Ascending aorta (tissue), 2 donors: ENCODE results near the gene BCLAF1. TPM values are rescaled to one million over a fixed set of nuclear protein-coding genes. Genes with fewer than 3 reads are reported as not detected.

Experiments used
- DNase-seq, 2 donors: peaks; one replicate each; pipeline ENCODE4 v3.0.0-alpha.2; 2019; ENCODE audit warnings: low spot score in 2 of 2
- H3K27ac ChIP-seq, 2 donors: fragments of 200-600 bp; sonication (generic); one replicate each; pipeline ENCODE4 v1.5.1; 2016 to 2017; ENCODE audit warnings: mild to moderate bottlenecking in 1 of 2
- H3K27me3 ChIP-seq: fragments of 200-600 bp; sonication (generic); one replicate; pipeline ENCODE4 v1.5.1; 2017
- H3K36me3 ChIP-seq, 2 donors: fragments of 200-600 bp; sonication (generic); one replicate each; pipeline ENCODE4 v1.5.1; 2016
- H3K4me1 ChIP-seq, 2 donors: fragments of 200-600 bp; sonication (generic); one replicate each; pipeline ENCODE4 v1.5.1; 2016 to 2017; ENCODE audit warnings: mild to moderate bottlenecking in 1 of 2
- H3K4me3 ChIP-seq, 2 donors: fragments of 200-600 bp; sonication (generic); one replicate each; pipeline ENCODE4 v1.5.1; 2016 to 2017; ENCODE audit warnings: mild to moderate bottlenecking in 1 of 2
- H3K9me3 ChIP-seq, 2 donors: fragments of 200-600 bp; sonication (generic); one replicate each; pipeline ENCODE4 v1.5.1; 2016
- intact Hi-C: fragments of 100-400 bp; cut with DNase I; formaldehyde crosslinking; loops from one replicate; pipeline ENCODE4 v1.15.1; 2023
- total RNA-seq: library from RNA; depleted of rRNA; stranded (reverse); fragments of >200 nt; gene quantifications from one replicate; pipeline ENCODE4 v1.1.0, GENCODE V29; 2016
- TF ChIP-seq, protein P1 (sequence below), 3 experiments: fragments of 200-600 bp in 2 of 3; fragments of 450-650 bp in 1 of 3; sonication (generic) in 2 of 3; IDR thresholded peaks; one replicate each; pipeline ENCODE4 v1.5.1; 2016 to 2019; ENCODE audit warnings: antibody characterized with exemption in 3 of 3, mild to moderate bottlenecking in 1 of 3, moderate library complexity in 1 of 3

The BCLAF1 gene
- total RNA-seq, 1 donor from 2014 or later = 42.6 TPM

- TF ChIP-seq, protein P1, sequence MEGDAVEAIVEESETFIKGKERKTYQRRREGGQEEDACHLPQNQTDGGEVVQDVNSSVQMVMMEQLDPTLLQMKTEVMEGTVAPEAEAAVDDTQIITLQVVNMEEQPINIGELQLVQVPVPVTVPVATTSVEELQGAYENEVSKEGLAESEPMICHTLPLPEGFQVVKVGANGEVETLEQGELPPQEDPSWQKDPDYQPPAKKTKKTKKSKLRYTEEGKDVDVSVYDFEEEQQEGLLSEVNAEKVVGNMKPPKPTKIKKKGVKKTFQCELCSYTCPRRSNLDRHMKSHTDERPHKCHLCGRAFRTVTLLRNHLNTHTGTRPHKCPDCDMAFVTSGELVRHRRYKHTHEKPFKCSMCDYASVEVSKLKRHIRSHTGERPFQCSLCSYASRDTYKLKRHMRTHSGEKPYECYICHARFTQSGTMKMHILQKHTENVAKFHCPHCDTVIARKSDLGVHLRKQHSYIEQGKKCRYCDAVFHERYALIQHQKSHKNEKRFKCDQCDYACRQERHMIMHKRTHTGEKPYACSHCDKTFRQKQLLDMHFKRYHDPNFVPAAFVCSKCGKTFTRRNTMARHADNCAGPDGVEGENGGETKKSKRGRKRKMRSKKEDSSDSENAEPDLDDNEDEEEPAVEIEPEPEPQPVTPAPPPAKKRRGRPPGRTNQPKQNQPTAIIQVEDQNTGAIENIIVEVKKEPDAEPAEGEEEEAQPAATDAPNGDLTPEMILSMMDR (IDR thresholded peaks at IDR 0.05) = no peak
- H3K4me1 ChIP-seq = no peaks in the 10 kb centered on the region
- no peaks in the 10 kb centered on the region for H3K27me3 ChIP-seq
- no peaks in the 10 kb centered on the region for H3K9me3 ChIP-seq
- no peaks in the 10 kb centered on the region for H3K36me3 ChIP-seq
- no peak overlapping the region for H3K4me3 ChIP-seq
- intact Hi-C loops = no loop called here
- no peak overlapping the region for H3K27ac ChIP-seq
- no peak for DNase-seq
Observed at GRCh38 chr6:136232701-136233100, 56.9 kb downstream of the BCLAF1 start.

GRCh38 chr6:136230219-136230853 lies 59.3 kb downstream of the BCLAF1 start:
- intact Hi-C loops = no loop called here
- Histone ChIP-seq H3K4me1 (no peaks in the 10 kb centered on the region), H3K4me3 (no peak overlapping the region), H3K27ac (no peak overlapping the region), H3K9me3 (no peaks in the 10 kb centered on the region), H3K36me3 (no peaks in the 10 kb centered on the region), H3K27me3 (no peaks in the 10 kb centered on the region)
- TF ChIP-seq, protein P1 (IDR thresholded peaks at IDR 0.05) = no peak
- DNase-seq = no peak

- H3K9me3 ChIP-seq = no peaks in the 10 kb centered on the region
- TF ChIP-seq, protein P1 (IDR thresholded peaks at IDR 0.05) = no peak
- H3K36me3 ChIP-seq = no peaks in the 10 kb centered on the region
- H3K27me3 ChIP-seq = no peaks in the 10 kb centered on the region
- intact Hi-C loops = loop anchor here (5.0 kb wide), 1 partner anchor 777 kb away; no protein-coding TSS in a partner anchor
- no peak overlapping the region for H3K27ac ChIP-seq
- no peak for DNase-seq
- no peaks in the 10 kb centered on the region for H3K4me1 ChIP-seq
- H3K4me3 ChIP-seq = no peak overlapping the region
Observed at GRCh38 chr6:136228814-136229213, 60.8 kb downstream of the BCLAF1 start.

DNA sequence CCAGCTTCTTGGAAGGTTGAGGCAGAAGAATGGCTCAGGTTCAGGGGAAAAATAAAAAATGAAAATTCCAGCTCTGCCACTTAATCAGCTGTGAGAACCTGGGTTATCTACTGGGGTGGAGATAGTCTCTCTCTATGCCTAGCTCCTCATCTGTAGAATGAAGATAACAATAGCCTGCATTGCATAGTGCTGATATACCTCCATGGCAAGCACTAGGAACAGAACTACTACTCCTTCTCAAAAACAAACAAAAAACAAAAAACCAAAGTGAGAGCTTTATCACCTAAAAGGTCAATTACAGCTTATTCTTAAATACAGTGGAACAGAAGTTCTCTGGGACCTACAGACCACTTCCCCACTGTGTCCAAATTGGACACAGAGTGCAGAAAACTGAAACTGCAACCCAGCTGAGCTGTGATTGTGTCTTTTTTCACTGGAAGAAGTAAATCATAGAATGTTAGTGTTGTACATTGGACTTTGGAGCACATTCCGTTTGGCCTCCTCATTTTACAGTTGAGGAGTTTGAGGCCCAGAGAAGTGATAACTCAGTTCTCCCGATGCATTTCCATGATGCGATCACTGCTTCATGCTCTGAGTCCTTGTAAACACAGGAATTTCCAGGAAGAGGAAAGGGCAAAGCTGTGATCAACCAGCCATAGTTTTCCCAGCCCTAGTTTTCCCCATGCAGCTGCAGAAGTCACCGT lies 62.8 kb downstream of the BCLAF1 start:
- no peak overlapping the region for H3K27ac ChIP-seq
- H3K27me3 ChIP-seq = no peaks in the 10 kb centered on the region
- TF ChIP-seq, protein P1 (IDR thresholded peaks at IDR 0.05) = no peak
- no peak for DNase-seq
- H3K4me3 ChIP-seq = peak overlapping the region; percentile 18 to 41
- no peaks in the 10 kb centered on the region for H3K36me3 ChIP-seq
- no peaks in the 10 kb centered on the region for H3K4me1 ChIP-seq
- intact Hi-C loops = loop anchor here (1.0 to 5.0 kb wide), 3 partner anchors 691 to 775 kb away; no protein-coding TSS in a partner anchor
- no peaks in the 10 kb centered on the region for H3K9me3 ChIP-seq

GRCh38 chr6:136226027-136226673 lies 63.5 kb downstream of the BCLAF1 start:
- Histone ChIP-seq H3K4me1 (no peaks in the 10 kb centered on the region), H3K27ac (no peak overlapping the region), H3K4me3 (peak overlapping the region; percentile 18 to 41), H3K9me3 (no peaks in the 10 kb centered on the region), H3K27me3 (no peaks in the 10 kb centered on the region), H3K36me3 (no peaks in the 10 kb centered on the region)
- intact Hi-C loops = loop anchor here (1.0 to 5.0 kb wide), 3 partner anchors 690 to 774 kb away; no protein-coding TSS in a partner anchor
- DNase-seq = peak in 1 of 2 donors; percentile 75
- TF ChIP-seq, protein P1 (IDR thresholded peaks at IDR 0.05) = peak; percentile 95 to 100 (median 100)
